Activated CD4-positive, alpha-beta T cell treated with anti-CD3 and anti-CD28 coated beads for 36 hours (primary cell): ENCODE results near the gene SLC13A2. TPM values are rescaled to one million over a fixed set of nuclear protein-coding genes. Genes with fewer than 3 reads are reported as not detected.
"Not testable (repeated sequence)": the region's sequence is repeated elsewhere in the genome, so short reads cannot be mapped to it uniquely, and the experiment has no call there.

ENCODE experiments used
- ATAC-seq: fragments of 200-7000 bp; cut with Tn5 transposase; one replicate; pipeline ENCODE4 v1.10.0; 2021; ENCODE audit warnings: mild to moderate bottlenecking, moderate library complexity
- CTCF ChIA-PET: fragments of 350-600 bp; sonication (Branson Sonifier 250); formaldehyde crosslinking; loops from one replicate; lab custom pipeline; 2021; ENCODE audit warnings: antibody characterized with exemption; lab: Charles Lee
- POLR2A ChIA-PET: fragments of 350-600 bp; sonication (Branson Sonifier 250); formaldehyde crosslinking; loops from one replicate; lab custom pipeline; 2021; ENCODE audit warnings: antibody characterized with exemption, inconsistent platforms; lab: Charles Lee
- DNase-seq: peaks from one replicate; pipeline ENCODE4 v3.0.0-alpha.2; 2020
- H3K27ac Mint-ChIP-seq: one replicate; pipeline ENCODE4 v1.8.0; 2021; ENCODE audit warnings: mixed read lengths
- H3K27me3 Mint-ChIP-seq: one replicate; pipeline ENCODE4 v1.8.0; 2021; ENCODE audit warnings: mixed read lengths
- H3K36me3 Mint-ChIP-seq: one replicate; pipeline ENCODE4 v1.8.0; 2021; ENCODE audit warnings: low read depth, mixed read lengths
- H3K4me1 Mint-ChIP-seq: one replicate; pipeline ENCODE4 v1.8.0; 2021; ENCODE audit warnings: mixed read lengths
- H3K4me3 Mint-ChIP-seq: one replicate; pipeline ENCODE4 v1.8.0; 2021; ENCODE audit warnings: mild to moderate bottlenecking, moderate library complexity, mixed read lengths
- H3K9me3 Mint-ChIP-seq: one replicate; pipeline ENCODE4 v1.8.0; 2021; ENCODE audit warnings: low read depth, mixed read lengths
- intact Hi-C, 2 experiments: fragments of 100-400 bp; cut with DNase I in 1 of 2; cut with micrococcal nuclease in 1 of 2; formaldehyde crosslinking; loops; one replicate each; pipeline versions ENCODE4 v1.14.2 to v1.15.1; 2022 to 2024; cut with DNase I, micrococcal nuclease
- total RNA-seq, 2 experiments: library from RNA; stranded (reverse); gene quantifications; one replicate each; pipeline ENCODE4 v1.2.3, GENCODE V29; 2021

Gene SLC13A2
- total RNA-seq, 2 experiments from 2014 or later = not detected

DNA sequence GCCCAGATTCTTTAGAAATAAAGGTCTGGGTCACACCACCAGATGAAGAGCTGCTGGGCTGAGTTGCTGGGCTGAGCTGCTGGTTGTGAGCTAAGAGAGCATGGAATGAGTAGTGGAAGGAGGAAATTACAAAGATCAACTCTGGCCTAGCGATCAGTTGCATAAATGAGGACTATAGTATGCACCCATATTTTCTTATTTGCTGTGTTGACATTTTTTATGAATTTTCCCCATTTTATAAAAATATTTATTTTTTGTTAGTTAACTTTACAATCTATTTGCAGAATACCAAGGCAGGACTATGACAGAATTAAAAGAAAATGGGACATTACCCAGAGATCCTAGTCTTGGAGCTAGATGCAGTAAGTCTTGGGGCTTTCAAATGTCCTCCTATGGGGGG lies 23.6 kb upstream of the SLC13A2 start:
- CTCF ChIA-PET = interaction anchor here (0.6 to 1.4 kb wide), 6 partner anchors 14 to 272 kb away, joined by 3 to 6 read pairs (median 4); no protein-coding TSS in a partner anchor

DNA sequence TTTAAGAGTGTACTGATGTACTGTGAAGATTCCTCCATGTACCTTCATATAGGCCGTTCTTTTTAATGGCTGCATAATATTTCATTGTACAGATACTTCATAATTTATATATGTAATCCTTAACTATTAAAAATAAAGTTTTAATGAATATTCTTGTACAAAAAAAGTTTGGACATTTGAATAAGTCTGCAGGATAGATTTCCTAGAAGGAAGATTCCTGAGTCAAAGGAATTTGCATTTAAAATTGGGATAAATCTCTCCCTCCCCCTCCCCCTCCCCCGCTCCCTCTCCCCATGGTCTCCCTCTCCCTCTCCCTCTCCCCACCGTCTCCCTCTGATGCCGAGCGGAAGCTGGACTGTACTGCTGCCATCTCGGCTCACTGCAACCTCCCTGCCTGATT lies 15.6 kb upstream of the SLC13A2 start:
- Mint-ChIP-seq H3K4me1 (no peaks in the 10 kb centered on the region), H3K9me3 (no peaks in the 10 kb centered on the region), H3K27ac (no peak overlapping the region), H3K36me3 (no peaks in the 10 kb centered on the region), H3K27me3 (peaks cover 2% of the 10 kb centered on the region), H3K4me3 (no peak overlapping the region)
- intact Hi-C loops = no loop called here
- POLR2A ChIA-PET = no interaction called here
- DNase-seq (no peak), ATAC-seq (no peak)
- CTCF ChIA-PET = no interaction called here

More for the DNA sequence above, 23.6 kb upstream of the SLC13A2 start:
- DNase-seq (no peak), ATAC-seq (no peak)
- Mint-ChIP-seq H3K36me3 (no peaks in the 10 kb centered on the region), H3K9me3 (no peaks in the 10 kb centered on the region), H3K4me1 (no peaks in the 10 kb centered on the region), H3K27ac (no peak overlapping the region), H3K4me3 (no peak overlapping the region), H3K27me3 (peaks cover 8% of the 10 kb centered on the region)
- POLR2A ChIA-PET = no interaction called here
- intact Hi-C loops = no loop called here

DNA sequence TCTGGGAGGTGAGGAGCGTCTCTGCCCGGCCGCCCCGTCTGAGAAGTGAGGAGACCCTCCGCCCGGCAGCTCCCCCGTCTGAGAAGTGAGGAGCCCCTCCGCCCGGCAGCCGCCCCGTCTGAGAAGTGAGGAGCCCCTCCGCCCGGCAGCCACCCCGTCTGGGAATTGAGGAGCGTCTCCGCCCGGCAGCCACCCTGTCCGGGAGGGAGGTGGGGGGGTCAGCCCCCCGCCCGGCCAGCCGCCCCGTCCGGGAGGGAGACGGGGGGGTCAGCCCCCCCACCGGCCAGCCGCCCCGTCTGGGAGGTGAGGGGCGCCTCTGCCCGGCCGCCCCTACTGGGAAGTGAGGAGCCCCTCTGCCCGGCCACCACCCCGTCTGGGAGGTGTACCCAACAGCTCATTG lies 14.6 kb upstream of the SLC13A2 start:
- H3K4me1 Mint-ChIP-seq, H3K9me3 Mint-ChIP-seq, ATAC-seq, H3K27me3 Mint-ChIP-seq, DNase-seq, CTCF ChIA-PET, H3K36me3 Mint-ChIP-seq, H3K27ac Mint-ChIP-seq, intact Hi-C loops, POLR2A ChIA-PET, H3K4me3 Mint-ChIP-seq: not testable (repeated sequence)

DNA sequence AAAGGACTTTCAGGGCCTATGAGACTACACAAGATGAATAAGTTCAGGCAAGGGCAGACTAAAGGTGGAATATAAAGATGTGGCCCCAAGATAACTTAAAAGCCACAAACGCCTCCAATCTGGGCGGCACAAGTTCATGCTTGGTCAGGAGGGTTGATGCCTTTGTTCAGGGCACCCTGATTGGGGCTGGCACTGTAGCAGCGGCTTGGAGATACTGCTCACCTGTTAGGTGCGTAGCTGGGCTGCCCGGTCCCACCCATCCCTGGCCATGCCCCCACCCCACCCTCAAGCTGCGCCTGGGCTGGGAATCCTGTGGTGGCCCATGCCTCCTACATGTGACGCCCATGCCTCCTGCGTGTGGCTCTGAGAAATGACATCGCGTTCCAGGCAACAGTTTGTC lies 12.5 kb upstream of the SLC13A2 start:
- H3K27me3 Mint-ChIP-seq = peaks cover 6% of the 10 kb centered on the region
- no peaks in the 10 kb centered on the region for H3K9me3 Mint-ChIP-seq
- intact Hi-C loops = no loop called here
- CTCF ChIA-PET = no interaction called here
- DNase-seq = no peak
- H3K4me3 Mint-ChIP-seq = no peak overlapping the region
- no peak for ATAC-seq
- no peaks in the 10 kb centered on the region for H3K4me1 Mint-ChIP-seq
- POLR2A ChIA-PET = no interaction called here
- H3K27ac Mint-ChIP-seq = no peak overlapping the region
- no peaks in the 10 kb centered on the region for H3K36me3 Mint-ChIP-seq

DNA sequence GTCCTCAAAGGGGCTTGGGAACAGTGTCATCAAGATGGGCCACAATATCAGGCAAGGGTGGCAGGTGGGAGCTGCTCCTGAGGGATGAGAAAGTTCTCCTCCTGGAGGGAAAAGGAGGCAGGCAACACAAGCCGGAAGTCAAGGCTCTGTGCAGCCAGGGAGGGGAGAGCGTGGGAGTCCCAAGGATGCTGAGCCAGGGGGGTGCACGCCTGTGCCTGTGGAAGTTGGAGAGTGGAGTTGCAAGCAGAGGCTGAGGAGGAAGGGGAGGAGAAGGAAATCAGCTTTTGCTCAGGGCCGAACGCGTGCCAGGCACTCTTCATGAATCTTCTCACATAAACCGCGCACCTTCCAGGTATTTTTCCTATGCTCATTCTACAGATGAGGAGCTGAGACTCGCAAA lies 7.4 kb upstream of the SLC13A2 start:
- Mint-ChIP-seq H3K36me3 (no peaks in the 10 kb centered on the region), H3K27ac (no peak overlapping the region), H3K4me3 (no peak overlapping the region), H3K4me1 (peaks cover 16% of the 10 kb centered on the region), H3K9me3 (no peaks in the 10 kb centered on the region), H3K27me3 (peaks cover 10% of the 10 kb centered on the region)
- ATAC-seq = no peak
- DNase-seq = no peak
- intact Hi-C loops = no loop called here
- POLR2A ChIA-PET = no interaction called here
- CTCF ChIA-PET = no interaction called here

DNA sequence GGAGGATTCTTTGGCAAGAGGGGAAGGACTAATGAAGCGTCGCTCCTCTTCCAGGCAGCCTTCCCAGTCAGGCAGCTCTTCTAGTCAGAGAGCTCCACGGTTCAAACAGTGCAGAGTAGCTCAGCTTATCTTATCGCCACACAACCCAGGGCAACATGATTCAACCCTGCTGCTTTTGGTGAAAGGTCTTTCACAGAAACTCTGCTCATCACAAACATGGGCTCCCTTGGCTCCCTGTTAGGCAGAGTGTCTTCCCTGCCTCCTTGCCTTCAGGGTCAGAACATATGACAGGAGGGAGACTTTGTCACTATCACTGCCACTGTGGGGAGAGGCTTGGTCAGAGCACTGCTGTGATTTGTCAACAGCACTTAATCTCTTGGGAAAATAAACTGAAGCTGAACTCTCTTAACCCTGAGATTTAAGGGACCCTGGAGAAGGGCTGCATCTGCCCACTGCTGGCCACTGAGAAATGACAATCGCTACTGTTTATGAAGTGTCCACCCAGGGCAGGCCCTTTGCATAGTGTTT lies 6.9 kb upstream of the SLC13A2 start:
- CTCF ChIA-PET = interaction anchor here (1.0 kb wide), 1 partner anchor 17 kb away, joined by 3 read pairs; no protein-coding TSS in a partner anchor
- no peak for ATAC-seq
- POLR2A ChIA-PET = no interaction called here
- Mint-ChIP-seq H3K4me3 (no peak overlapping the region), H3K36me3 (no peaks in the 10 kb centered on the region), H3K9me3 (no peaks in the 10 kb centered on the region), H3K27ac (no peak overlapping the region), H3K4me1 (peaks cover 16% of the 10 kb centered on the region), H3K27me3 (peaks cover 10% of the 10 kb centered on the region)
- intact Hi-C loops = no loop called here
- DNase-seq = no peak

DNA sequence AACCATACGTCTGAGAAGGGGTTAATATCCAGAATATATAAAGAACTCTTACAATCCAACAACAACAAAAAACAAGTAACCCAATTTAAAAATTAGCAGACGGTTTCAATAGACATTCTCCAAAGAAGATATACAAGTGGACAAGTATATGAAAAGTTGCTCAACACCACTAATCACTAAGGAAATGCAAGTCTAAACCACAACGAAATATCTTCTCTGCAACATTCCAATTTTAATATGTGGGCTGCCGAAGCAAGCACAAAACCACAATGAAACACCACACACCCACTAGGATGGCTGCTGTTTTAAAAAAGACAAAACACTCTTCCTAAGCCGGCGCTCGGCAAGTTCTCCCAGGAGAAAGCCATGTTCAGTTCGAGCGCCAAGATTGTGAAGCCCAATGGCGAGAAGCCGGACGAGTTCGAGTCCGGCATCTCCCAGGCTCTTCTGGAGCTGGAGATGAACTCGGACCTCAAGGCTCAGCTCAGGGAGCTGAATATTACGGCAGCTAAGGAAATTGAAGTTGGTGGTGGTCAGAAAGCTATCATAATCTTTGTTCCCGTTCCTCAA lies 5.9 kb upstream of the SLC13A2 start:
- Mint-ChIP-seq H3K4me1 (peaks cover 16% of the 10 kb centered on the region), H3K36me3 (no peaks in the 10 kb centered on the region), H3K27ac (no peak overlapping the region), H3K4me3 (no peak overlapping the region), H3K9me3 (no peaks in the 10 kb centered on the region), H3K27me3 (peaks cover 10% of the 10 kb centered on the region)
- POLR2A ChIA-PET = no interaction called here
- intact Hi-C loops = no loop called here
- CTCF ChIA-PET = no interaction called here
- DNase-seq = no peak
- ATAC-seq = no peak

DNA sequence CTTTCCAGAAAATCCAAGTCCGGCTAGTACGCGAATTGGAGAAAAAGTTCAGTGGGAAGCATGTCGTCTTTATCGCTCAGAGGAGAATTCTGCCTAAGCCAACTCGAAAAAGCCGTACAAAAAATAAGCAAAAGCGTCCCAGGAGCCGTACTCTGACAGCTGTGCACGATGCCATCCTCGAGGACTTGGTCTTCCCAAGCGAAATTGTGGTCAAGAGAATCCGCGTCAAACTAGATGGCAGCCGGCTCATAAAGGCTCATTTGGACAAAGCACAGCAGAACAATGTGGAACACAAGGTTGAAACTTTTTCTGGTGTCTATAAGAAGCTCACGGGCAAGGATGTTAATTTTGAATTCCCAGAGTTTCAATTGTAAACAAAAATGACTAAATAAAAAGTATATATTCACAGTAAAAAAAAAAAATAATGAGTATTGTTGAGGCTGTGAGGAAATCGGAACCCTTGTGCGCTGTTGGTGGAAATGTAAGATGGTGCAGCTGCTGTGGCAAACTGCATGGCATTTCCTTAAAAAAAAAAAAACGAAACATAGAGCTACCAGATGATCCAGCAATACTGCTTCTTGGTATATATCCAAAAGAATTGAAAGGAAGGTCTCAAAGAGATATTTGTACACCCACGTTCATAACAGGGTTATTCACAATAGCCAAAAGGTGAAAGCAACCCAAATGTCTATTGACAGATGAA lies 5.3 kb upstream of the SLC13A2 start:
- H3K4me3 Mint-ChIP-seq, ATAC-seq, H3K36me3 Mint-ChIP-seq, H3K27me3 Mint-ChIP-seq, H3K9me3 Mint-ChIP-seq, DNase-seq, intact Hi-C loops, H3K27ac Mint-ChIP-seq: not testable (repeated sequence)
- POLR2A ChIA-PET = interaction anchor here (0.7 kb wide), 1 partner anchor 470 kb away, joined by 4 read pairs; no protein-coding TSS in a partner anchor
- H3K4me1 Mint-ChIP-seq = peaks cover 16% of the 10 kb centered on the region
- CTCF ChIA-PET = interaction anchor here (0.6 kb wide), 1 partner anchor 69 kb away, joined by 3 read pairs; no protein-coding TSS in a partner anchor

DNA sequence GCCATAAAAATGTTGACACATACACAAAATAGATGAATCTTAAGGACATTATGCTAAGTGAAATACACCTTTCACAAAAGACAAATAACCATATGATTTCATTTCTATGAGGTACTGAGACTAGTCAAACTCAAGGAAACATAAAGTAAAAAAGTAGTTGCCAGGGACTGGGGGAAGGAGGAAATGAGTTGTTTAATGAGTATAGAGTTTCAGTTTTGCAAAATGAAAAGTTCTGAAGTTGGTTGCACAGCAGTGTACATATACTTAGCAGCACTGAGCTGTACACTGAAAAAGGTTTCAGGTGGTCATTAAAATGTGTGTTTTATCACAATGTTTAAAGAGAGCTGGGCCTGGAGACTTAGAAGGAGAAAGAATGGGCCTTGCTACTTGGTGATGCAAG lies 4.7 kb upstream of the SLC13A2 start:
- no peak overlapping the region for H3K4me3 Mint-ChIP-seq
- ChIA-PET POLR2A (interaction anchor here (0.7 kb wide), 1 partner anchor 471 kb away, joined by 4 read pairs; no protein-coding TSS in a partner anchor), CTCF (interaction anchor here (0.6 kb wide), 2 partner anchors 15 to 68 kb away, joined by 3 read pairs; no protein-coding TSS in a partner anchor)
- peaks cover 8% of the 10 kb centered on the region for H3K27me3 Mint-ChIP-seq
- peaks cover 16% of the 10 kb centered on the region for H3K4me1 Mint-ChIP-seq
- no peaks in the 10 kb centered on the region for H3K36me3 Mint-ChIP-seq
- ATAC-seq = peak; percentile 94
- DNase-seq = no peak
- H3K9me3 Mint-ChIP-seq = no peaks in the 10 kb centered on the region
- H3K27ac Mint-ChIP-seq = no peak overlapping the region
- intact Hi-C loops = no loop called here

DNA sequence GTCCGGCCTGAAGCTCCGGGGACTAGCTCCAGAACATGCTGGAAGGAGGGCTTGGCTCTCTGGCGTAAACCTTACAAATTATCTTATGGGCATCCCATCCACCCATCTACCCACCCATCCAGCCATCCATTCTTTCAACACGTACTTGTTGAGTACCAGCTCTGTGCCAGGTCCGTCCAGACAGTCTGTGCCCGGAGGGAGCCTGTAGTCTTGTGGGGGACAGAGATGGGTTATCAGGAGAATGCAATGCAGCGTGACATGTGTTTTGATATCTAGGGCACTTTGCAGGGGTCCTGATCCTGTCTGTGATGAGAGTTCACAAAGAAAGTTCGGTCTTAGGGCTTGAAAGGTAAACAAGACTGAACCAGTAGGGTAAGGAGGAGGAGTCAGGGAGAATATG lies 4.1 kb upstream of the SLC13A2 start:
- Mint-ChIP-seq H3K27me3 (peaks cover 8% of the 10 kb centered on the region), H3K4me1 (peaks cover 16% of the 10 kb centered on the region), H3K4me3 (no peak overlapping the region), H3K36me3 (no peaks in the 10 kb centered on the region), H3K9me3 (no peaks in the 10 kb centered on the region), H3K27ac (no peak overlapping the region)
- no peak for DNase-seq
- CTCF ChIA-PET = interaction anchor here (0.6 kb wide), 1 partner anchor 15 kb away, joined by 3 read pairs; no protein-coding TSS in a partner anchor
- intact Hi-C loops = no loop called here
- ATAC-seq = no peak
- POLR2A ChIA-PET = no interaction called here

DNA sequence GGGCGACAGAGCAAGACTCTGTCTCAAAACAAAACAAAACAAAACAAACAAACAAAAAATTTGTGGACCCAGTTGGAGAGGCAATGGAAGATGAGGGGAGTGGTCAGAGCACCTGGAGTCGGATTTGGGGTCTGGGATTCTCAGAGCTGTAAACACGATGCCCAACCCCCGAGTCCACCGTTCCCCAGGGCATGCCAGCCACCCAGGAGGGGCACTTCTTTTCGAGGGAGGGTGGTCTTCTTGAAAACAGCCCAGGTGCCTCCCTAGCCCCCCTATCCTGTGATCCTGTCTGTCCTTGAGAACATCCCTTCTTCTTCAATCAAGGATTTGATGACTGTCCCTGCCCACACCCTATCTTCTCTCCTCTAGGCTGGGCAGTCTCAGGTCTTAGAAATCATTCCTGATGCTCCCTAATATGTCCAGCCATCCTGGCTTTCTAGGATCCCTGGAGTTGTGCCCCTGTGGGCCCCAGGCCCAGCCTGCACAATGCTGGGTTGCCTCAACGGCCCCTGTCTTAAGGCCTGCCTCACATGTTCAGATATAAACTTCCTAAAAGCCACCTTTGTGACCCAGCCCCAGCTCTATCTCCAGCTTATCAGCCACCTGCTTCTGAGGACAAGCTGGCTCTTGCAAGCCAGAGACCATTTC lies 3.1 kb upstream of the SLC13A2 start:
- intact Hi-C loops = no loop called here
- Mint-ChIP-seq H3K36me3 (no peaks in the 10 kb centered on the region), H3K27me3 (peaks cover 6% of the 10 kb centered on the region), H3K9me3 (no peaks in the 10 kb centered on the region), H3K4me1 (peaks cover 19% of the 10 kb centered on the region), H3K27ac (no peak overlapping the region), H3K4me3 (no peak overlapping the region)
- no peak for DNase-seq
- CTCF ChIA-PET = interaction anchor here (0.6 kb wide), 1 partner anchor 254 kb away, joined by 3 read pairs; no protein-coding TSS in a partner anchor
- POLR2A ChIA-PET = no interaction called here
- ATAC-seq = no peak
